Measurements from ENCODE around the gene SCEL. TPM values are rescaled to one million over a fixed set of nuclear protein-coding genes. Genes with fewer than 3 reads are reported as not detected.

SCEL gene
- total and polyA plus RNA-seq, 10 donors: 0.04 to 0.29 TPM; not detected in 8

DNA sequence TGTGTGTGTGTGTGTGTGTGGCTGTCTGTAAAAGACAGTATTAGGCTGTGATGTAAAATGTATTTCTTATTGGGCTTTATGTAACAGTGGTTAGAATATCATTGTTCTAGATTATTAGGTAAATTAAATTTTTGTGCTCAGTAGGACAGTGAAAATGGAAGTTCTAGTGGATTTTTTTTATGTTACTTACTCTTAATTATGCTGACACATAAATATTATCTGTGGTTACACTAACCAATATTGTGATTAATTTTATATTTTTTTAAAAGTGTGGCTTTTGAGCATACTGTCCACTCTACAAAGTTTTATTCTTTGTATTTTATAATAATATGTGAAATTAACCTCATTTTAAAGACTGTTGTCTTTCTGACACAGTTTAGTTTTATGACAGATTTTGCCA, 80.5 kb downstream of the SCEL start:
- no peaks in the 10 kb centered on the region for H3K36me3 ChIP-seq
- DNase-seq: no peak
- H3K9me3 ChIP-seq: no peaks in the 10 kb centered on the region
- H3K27me3 ChIP-seq (replicated peaks in 1 of 7): no peaks in the 10 kb centered on the region
- intact Hi-C loops (cut with DNase I; ENCODE audit: low total_unique reads): no loop called here
- H3K27ac ChIP-seq: no peak overlapping the region
- TF ChIP-seq, protein P1, sequence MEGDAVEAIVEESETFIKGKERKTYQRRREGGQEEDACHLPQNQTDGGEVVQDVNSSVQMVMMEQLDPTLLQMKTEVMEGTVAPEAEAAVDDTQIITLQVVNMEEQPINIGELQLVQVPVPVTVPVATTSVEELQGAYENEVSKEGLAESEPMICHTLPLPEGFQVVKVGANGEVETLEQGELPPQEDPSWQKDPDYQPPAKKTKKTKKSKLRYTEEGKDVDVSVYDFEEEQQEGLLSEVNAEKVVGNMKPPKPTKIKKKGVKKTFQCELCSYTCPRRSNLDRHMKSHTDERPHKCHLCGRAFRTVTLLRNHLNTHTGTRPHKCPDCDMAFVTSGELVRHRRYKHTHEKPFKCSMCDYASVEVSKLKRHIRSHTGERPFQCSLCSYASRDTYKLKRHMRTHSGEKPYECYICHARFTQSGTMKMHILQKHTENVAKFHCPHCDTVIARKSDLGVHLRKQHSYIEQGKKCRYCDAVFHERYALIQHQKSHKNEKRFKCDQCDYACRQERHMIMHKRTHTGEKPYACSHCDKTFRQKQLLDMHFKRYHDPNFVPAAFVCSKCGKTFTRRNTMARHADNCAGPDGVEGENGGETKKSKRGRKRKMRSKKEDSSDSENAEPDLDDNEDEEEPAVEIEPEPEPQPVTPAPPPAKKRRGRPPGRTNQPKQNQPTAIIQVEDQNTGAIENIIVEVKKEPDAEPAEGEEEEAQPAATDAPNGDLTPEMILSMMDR (IDR thresholded peaks at IDR 0.05 in 8 of 11, conservative IDR thresholded peaks at IDR 0.05 in 3 of 11): no peak
- no peak for TF ChIP-seq POLR2A (IDR thresholded peaks at IDR 0.05)
- TF ChIP-seq POLR2AphosphoS5 (IDR thresholded peaks at IDR 0.05): no peak
- no peaks in the 10 kb centered on the region for H3K4me1 ChIP-seq
- no peak overlapping the region for H3K4me3 ChIP-seq

DNA sequence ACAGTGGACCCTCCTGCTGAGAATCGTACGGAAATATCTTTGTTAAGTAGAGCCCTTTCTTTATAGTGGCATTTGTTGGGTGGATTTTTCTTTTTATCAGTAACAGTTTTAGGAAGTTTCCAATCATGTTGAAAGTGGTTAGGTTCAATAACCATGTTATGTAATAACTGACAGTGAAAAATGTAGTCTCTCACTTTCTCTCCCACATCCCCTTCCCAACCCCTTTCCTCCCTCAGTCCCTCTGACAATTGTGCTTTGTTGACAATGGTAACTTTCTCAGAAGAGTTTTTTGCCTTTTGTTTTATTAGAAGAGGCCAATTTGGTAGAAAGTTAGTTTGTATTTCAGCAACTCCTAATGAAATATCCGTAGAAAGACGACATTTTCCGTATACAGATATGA, 84.1 kb downstream of the SCEL start:
- DNase-seq: no peak
- 62 to 74% (median 67%) methylated on average over 5 of the region's 5 CpGs for WGBS, 5 donors
- intact Hi-C loops (cut with DNase I; ENCODE audit: low total_unique reads): no loop called here
- Histone ChIP-seq H3K36me3 (no peaks in the 10 kb centered on the region), H3K4me3 (no peak overlapping the region), H3K9me3 (no peaks in the 10 kb centered on the region), H3K4me1 (no peaks in the 10 kb centered on the region), H3K27me3 (replicated peaks in 1 of 7) (no peaks in the 10 kb centered on the region), H3K27ac (no peak overlapping the region)
- TF ChIP-seq, protein P1 (IDR thresholded peaks at IDR 0.05 in 8 of 11, conservative IDR thresholded peaks at IDR 0.05 in 3 of 11): no peak
- TF ChIP-seq POLR2A (IDR thresholded peaks at IDR 0.05): no peak
- no peak for TF ChIP-seq POLR2AphosphoS5 (IDR thresholded peaks at IDR 0.05)

DNA sequence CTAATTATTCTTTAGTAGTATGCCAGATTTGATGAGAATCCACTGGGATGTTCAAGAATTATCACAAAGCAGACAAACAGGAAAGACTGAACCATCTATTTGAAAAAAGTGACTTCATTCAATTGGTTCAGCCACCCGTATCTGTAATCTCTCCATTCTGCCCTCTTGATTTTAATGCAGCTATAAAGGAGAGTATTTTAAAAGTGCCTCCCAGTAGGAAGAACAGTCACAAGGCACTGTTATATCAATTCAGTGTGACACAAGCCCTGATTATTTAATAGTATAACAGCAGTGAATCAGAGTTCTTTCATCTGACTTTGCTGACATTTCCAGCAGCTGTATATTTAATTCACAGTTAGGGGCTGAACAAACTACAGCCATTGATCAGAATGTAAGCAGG, 84.6 kb downstream of the SCEL start:
- no peak overlapping the region for H3K27ac ChIP-seq
- H3K36me3 ChIP-seq: no peaks in the 10 kb centered on the region
- DNase-seq: no peak
- intact Hi-C loops (cut with DNase I; ENCODE audit: low total_unique reads): no loop called here
- 72 to 89% (median 88%) methylated on average over 1 of the region's 1 CpG for WGBS, 5 donors
- no peaks in the 10 kb centered on the region for H3K27me3 ChIP-seq (replicated peaks in 1 of 7)
- no peaks in the 10 kb centered on the region for H3K9me3 ChIP-seq
- H3K4me1 ChIP-seq: no peaks in the 10 kb centered on the region
- TF ChIP-seq, protein P1 (IDR thresholded peaks at IDR 0.05 in 8 of 11, conservative IDR thresholded peaks at IDR 0.05 in 3 of 11): no peak
- no peak for TF ChIP-seq POLR2A (IDR thresholded peaks at IDR 0.05)
- no peak overlapping the region for H3K4me3 ChIP-seq

DNA sequence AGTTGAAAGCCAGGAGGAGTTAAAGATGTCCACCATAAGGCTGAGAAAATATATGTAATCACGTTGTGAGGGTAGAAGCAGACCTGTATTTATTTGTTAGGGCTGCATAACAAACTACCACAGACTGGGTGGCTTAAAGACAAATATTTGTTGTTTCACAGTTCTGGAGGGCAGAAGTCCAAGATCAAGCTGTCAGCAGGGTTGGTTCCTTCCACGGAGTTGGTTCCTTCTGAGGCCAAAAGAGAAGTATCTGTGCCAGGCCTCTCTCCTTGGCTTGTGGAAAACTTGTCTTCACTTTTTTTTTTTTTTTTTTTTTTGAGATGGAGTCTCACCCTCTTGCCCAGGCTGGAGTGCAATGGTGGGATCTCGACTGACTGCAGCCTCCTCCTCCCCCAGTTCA, 88.3 kb downstream of the SCEL start:
- Histone ChIP-seq H3K9me3 (no peaks in the 10 kb centered on the region), H3K27ac (no peak overlapping the region), H3K27me3 (replicated peaks in 1 of 7) (no peaks in the 10 kb centered on the region), H3K4me3 (no peak overlapping the region), H3K4me1 (no peaks in the 10 kb centered on the region), H3K36me3 (no peaks in the 10 kb centered on the region)
- TF ChIP-seq, protein P1 (IDR thresholded peaks at IDR 0.05 in 8 of 11, conservative IDR thresholded peaks at IDR 0.05 in 3 of 11): no peak
- TF ChIP-seq POLR2AphosphoS5 (IDR thresholded peaks at IDR 0.05) (no peak), POLR2A (IDR thresholded peaks at IDR 0.05) (no peak)
- intact Hi-C loops (cut with DNase I; ENCODE audit: low total_unique reads): no loop called here
- DNase-seq: no peak
- WGBS, 5 donors: 58 to 79% (median 73%) methylated on average over 3 of the region's 3 CpGs
